HepG2 (cell line): ENCODE measurements around the gene E2F1. TPM values are rescaled to one million over a fixed set of nuclear protein-coding genes. Genes with fewer than 3 reads are reported as not detected.

Experiments used
- CBX5 ChIP-seq: sonication (generic); formaldehyde crosslinking; IDR thresholded peaks from 2 replicates; pipeline ENCODE4 v1.4.0; 2020; ENCODE audit warnings: missing genetic modification reagents, borderline replicate concordance
- DPF2 ChIP-seq: sonication (generic); formaldehyde crosslinking; IDR thresholded peaks from 2 replicates; pipeline ENCODE4 v1.4.0; 2020; ENCODE audit warnings: mild to moderate bottlenecking, low read depth, missing genetic modification reagents, borderline replicate concordance
- FOXM1 ChIP-seq: sonication (generic); formaldehyde crosslinking; IDR thresholded peaks from 2 replicates; pipeline ENCODE4 v1.5.0; 2020; ENCODE audit warnings: missing genetic modification reagents
- GMEB1 ChIP-seq: sonication (generic); formaldehyde crosslinking; IDR thresholded peaks from 2 replicates; pipeline ENCODE4 v1.5.1; 2020; ENCODE audit warnings: missing genetic modification reagents, mild to moderate bottlenecking, borderline replicate concordance
- IKZF4 ChIP-seq: sonication (generic); formaldehyde crosslinking; IDR thresholded peaks from 2 replicates; pipeline ENCODE4 v1.5.1; 2020; ENCODE audit warnings: borderline replicate concordance, mild to moderate bottlenecking, low read depth, missing genetic modification reagents; ENCODE audit errors: not compliant biosample characterization
- ISX ChIP-seq: sonication (generic); formaldehyde crosslinking; conservative IDR thresholded peaks from 2 replicates; pipeline ENCODE4 v1.5.0; 2020; ENCODE audit warnings: missing genetic modification reagents
- MTA1 ChIP-seq: sonication (generic); formaldehyde crosslinking; IDR thresholded peaks from 2 replicates; pipeline ENCODE4 v1.4.0; 2020; ENCODE audit warnings: missing genetic modification reagents, mild to moderate bottlenecking, borderline replicate concordance
- NFE2L2 ChIP-seq: fragments of 150-350 bp; IDR thresholded peaks from 2 replicates; pipeline ENCODE4 v1.6.1; 2014; ENCODE audit warnings: low read length
- NONO ChIP-seq, 2 experiments: fragments of 450-650 bp in 1 of 2; sonication (generic) in 1 of 2; formaldehyde crosslinking in 1 of 2; IDR thresholded peaks in 1 of 2; conservative IDR thresholded peaks in 1 of 2; 2 replicates each; pipeline versions ENCODE4 v1.6.1 to v1.8.0; 2017 to 2022; ENCODE audit warnings: mild to moderate bottlenecking in 1 of 2, missing genetic modification reagents in 1 of 2, moderate library complexity in 1 of 2
- RELA ChIP-seq: sonication (generic); formaldehyde crosslinking; IDR thresholded peaks from 2 replicates; pipeline ENCODE4 v1.4.0; 2020; ENCODE audit warnings: missing genetic modification reagents
- RFX3 ChIP-seq: IDR thresholded peaks from 2 replicates; pipeline ENCODE4 v1.6.1; 2016; ENCODE audit warnings: missing biosample characterization, missing genetic modification reagents
- ZC3H13 ChIP-seq: sonication (generic); formaldehyde crosslinking; IDR thresholded peaks from 2 replicates; pipeline ENCODE4 v1.8.1; 2023; ENCODE audit warnings: mild to moderate bottlenecking, missing genetic modification reagents, moderate library complexity
- ZKSCAN8 ChIP-seq: IDR thresholded peaks from 2 replicates; pipeline ENCODE4 v1.6.1; 2016; ENCODE audit warnings: borderline replicate concordance, missing genetic modification reagents, missing compliant biosample characterization
- ZNF3 ChIP-seq: IDR thresholded peaks from 2 replicates; pipeline ENCODE4 v1.7.0; 2017; ENCODE audit warnings: inconsistent platforms
- ZNF333 ChIP-seq: sonication (generic); formaldehyde crosslinking; IDR thresholded peaks from 2 replicates; pipeline ENCODE4 v1.4.0; 2020; ENCODE audit warnings: mild to moderate bottlenecking, missing genetic modification reagents, borderline replicate concordance
- ZNF44 ChIP-seq: sonication (generic); formaldehyde crosslinking; IDR thresholded peaks from 2 replicates; pipeline ENCODE4 v1.5.1; 2020; ENCODE audit warnings: mild to moderate bottlenecking, missing genetic modification reagents
- ZNF878 ChIP-seq: sonication (generic); formaldehyde crosslinking; IDR thresholded peaks from 2 replicates; pipeline ENCODE4 v1.8.1; 2023; ENCODE audit warnings: mild to moderate bottlenecking, missing genetic modification reagents, moderate library complexity
- polyA plus RNA-seq, 8 experiments: library from polyadenylated mRNA; depleted of rRNA in 3 of 8; stranded (reverse) in 7 of 8; unstranded in 1 of 8; fragments of >200 nt; fragmentation: Illumina TruSeq in 4 of 8; extraction: Trizol in 4 of 8; gene quantifications; 2 replicates each; pipeline versions ENCODE4 v1.2.1 to v1.2.3, GENCODE V29; 2011 to 2016; ENCODE audit warnings: low read depth in 4 of 8, missing spikeins in 1 of 8, mixed read lengths in 1 of 8; ENCODE audit not compliant: insufficient read depth in 1 of 8
- total RNA-seq, 5 experiments: library from RNA; depleted of rRNA; stranded (reverse); fragments of >200 nt; fragmentation: Illumina TruSeq; extraction: Trizol; gene quantifications; 2 replicates each; pipeline ENCODE4 v1.2.3, GENCODE V29; 2016; ENCODE audit warnings: low read depth in 1 of 5
- TF ChIP-seq, protein P1 (sequence below): sonication (generic); formaldehyde crosslinking; IDR thresholded peaks from 2 replicates; pipeline ENCODE4 v1.4.0; 2020; ENCODE audit warnings: low read depth, missing genetic modification reagents
- TF ChIP-seq, protein P2 (sequence below): sonication (generic); formaldehyde crosslinking; IDR thresholded peaks from 2 replicates; pipeline ENCODE4 v1.9.0; 2022; ENCODE audit warnings: missing genetic modification reagents, mild to moderate bottlenecking, borderline replicate concordance
- TF ChIP-seq, protein P3 (sequence below): IDR thresholded peaks from 2 replicates; pipeline ENCODE4 v1.6.1; 2016

E2F1 gene
- total and polyA plus RNA-seq, 2 of the 13 experiments (the other 11 are each of a cell fraction or from before 2014, with no cell fraction given) = 25.5 to 39.4 TPM

DNA sequence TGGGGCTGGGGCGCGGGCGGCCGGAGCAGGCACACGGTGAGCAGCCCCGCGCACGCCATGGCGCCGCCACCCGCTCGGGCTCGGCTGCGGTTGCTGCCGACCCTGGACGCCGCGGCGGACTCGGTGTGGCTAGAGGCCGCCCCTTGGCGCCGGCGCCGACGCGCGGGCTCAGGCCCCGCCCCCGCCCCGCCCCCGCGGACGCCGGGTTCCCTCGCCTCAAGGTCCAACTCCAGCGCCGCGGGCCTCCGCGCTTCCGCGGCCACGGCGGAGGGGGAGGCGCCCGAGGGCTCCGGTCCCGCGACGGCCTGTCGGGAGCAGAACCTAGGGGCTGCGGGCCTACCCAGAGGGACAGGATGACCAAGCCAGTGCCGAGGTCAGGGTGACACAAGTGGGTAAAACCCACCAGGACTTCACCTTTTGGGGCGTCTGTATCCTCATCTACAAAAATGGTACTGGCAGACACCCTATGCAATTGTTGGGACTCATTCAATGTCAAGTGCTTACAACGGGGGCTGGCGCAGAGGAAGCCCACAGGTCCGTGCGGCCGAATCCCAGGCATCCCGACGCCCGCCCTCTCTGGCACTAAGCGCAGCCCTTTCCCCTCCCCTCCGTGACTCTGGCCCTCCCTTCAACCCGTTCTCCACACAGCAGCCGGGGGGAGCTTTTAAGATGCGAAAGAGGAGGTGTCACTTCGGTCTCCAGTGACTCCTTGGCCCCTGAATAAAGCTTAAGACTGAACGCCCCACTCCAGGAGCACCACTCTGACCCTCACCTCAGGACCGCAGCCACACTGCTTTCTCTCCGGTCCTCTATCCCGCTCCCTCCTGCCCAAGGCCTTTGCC, 11.7 kb downstream of the E2F1 start, which contains the start of gene NECAB3 (continued):
- TF ChIP-seq ZC3H13 (peak; percentile 93), RFX3 (CRISPR knock-in tag) (no peak), ZNF878 (CRISPR knock-in tag) (no peak), ZNF44 (CRISPR knock-in tag) (peak; percentile 50; the same call in 1 of the 2 replicates), GMEB1 (CRISPR knock-in tag) (peak; percentile 80), FOXM1 (CRISPR knock-in tag) (no peak), ZKSCAN8 (no peak; the same call in 1 of the 2 replicates), NFE2L2 (no peak), MTA1 (CRISPR knock-in tag) (peak; percentile 92), CBX5 (CRISPR knock-in tag) (peak; percentile 59; the same call in 1 of the 2 replicates), DPF2 (CRISPR knock-in tag) (no peak; the same call in 1 of the 2 replicates), IKZF4 (CRISPR knock-in tag) (peak; percentile 31), ISX (CRISPR knock-in tag) (peak; percentile 90; the same call in 1 of the 2 replicates), ZNF333 (no peak), ZNF3 (CRISPR knock-in tag) (no peak), RELA (0 out of 2 replicates have a peak, but pooled peaks have one; percentile 17), NONO (IDR thresholded peaks at IDR 0.05) (no peak), NONO (CRISPR knock-in tag; conservative IDR thresholded peaks at IDR 0.05) (peak; percentile 91)
- TF ChIP-seq, protein P1, sequence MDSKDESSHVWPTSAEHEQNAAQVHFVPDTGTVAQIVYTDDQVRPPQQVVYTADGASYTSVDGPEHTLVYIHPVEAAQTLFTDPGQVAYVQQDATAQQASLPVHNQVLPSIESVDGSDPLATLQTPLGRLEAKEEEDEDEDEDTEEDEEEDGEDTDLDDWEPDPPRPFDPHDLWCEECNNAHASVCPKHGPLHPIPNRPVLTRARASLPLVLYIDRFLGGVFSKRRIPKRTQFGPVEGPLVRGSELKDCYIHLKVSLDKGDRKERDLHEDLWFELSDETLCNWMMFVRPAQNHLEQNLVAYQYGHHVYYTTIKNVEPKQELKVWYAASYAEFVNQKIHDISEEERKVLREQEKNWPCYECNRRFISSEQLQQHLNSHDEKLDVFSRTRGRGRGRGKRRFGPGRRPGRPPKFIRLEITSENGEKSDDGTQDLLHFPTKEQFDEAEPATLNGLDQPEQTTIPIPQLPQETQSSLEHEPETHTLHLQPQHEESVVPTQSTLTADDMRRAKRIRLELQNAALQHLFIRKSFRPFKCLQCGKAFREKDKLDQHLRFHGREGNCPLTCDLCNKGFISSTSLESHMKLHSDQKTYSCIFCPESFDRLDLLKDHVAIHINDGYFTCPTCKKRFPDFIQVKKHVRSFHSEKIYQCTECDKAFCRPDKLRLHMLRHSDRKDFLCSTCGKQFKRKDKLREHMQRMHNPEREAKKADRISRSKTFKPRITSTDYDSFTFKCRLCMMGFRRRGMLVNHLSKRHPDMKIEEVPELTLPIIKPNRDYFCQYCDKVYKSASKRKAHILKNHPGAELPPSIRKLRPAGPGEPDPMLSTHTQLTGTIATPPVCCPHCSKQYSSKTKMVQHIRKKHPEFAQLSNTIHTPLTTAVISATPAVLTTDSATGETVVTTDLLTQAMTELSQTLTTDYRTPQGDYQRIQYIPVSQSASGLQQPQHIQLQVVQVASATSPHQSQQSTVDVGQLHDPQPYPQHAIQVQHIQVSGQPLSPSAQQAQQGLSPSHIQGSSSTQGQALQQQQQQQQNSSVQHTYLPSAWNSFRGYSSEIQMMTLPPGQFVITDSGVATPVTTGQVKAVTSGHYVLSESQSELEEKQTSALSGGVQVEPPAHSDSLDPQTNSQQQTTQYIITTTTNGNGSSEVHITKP (CRISPR knock-in tag) = no peak
- TF ChIP-seq, protein P2, sequence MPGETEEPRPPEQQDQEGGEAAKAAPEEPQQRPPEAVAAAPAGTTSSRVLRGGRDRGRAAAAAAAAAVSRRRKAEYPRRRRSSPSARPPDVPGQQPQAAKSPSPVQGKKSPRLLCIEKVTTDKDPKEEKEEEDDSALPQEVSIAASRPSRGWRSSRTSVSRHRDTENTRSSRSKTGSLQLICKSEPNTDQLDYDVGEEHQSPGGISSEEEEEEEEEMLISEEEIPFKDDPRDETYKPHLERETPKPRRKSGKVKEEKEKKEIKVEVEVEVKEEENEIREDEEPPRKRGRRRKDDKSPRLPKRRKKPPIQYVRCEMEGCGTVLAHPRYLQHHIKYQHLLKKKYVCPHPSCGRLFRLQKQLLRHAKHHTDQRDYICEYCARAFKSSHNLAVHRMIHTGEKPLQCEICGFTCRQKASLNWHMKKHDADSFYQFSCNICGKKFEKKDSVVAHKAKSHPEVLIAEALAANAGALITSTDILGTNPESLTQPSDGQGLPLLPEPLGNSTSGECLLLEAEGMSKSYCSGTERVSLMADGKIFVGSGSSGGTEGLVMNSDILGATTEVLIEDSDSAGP (CRISPR knock-in tag) = peak; percentile 89; the same call in 1 of the 2 replicates
- TF ChIP-seq, protein P3, sequence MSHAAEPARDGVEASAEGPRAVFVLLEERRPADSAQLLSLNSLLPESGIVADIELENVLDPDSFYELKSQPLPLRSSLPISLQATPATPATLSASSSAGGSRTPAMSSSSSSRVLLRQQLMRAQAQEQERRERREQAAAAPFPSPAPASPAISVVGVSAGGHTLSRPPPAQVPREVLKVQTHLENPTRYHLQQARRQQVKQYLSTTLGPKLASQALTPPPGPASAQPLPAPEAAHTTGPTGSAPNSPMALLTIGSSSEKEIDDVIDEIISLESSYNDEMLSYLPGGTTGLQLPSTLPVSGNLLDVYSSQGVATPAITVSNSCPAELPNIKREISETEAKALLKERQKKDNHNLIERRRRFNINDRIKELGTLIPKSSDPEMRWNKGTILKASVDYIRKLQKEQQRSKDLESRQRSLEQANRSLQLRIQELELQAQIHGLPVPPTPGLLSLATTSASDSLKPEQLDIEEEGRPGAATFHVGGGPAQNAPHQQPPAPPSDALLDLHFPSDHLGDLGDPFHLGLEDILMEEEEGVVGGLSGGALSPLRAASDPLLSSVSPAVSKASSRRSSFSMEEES (CRISPR knock-in tag) = peak; percentile 52; the same call in 1 of the 2 replicates
